Endothelial cell of umbilical vein (primary cell): ENCODE measurements around the gene CRACR2B. TPM values are rescaled to one million over a fixed set of nuclear protein-coding genes. Genes with fewer than 3 reads are reported as not detected.

Experiments used
- BruUV-seq: library from RNA; stranded (reverse); fragments of 400-500 nt; replicated peaks from 2 replicates; lab custom pipeline; 2021; lab: Mats Ljungman, UMichigan
- CTCF ChIA-PET: fragments of 300-600, 350-600 bp; sonication (Branson Sonifier 250); formaldehyde crosslinking; loops from one replicate; lab custom pipeline; 2021; ENCODE audit warnings: antibody characterized with exemption, inconsistent platforms; lab: Charles Lee
- POLR2A ChIA-PET: fragments of 300-600, 350-600 bp; sonication (Branson Sonifier 250); formaldehyde crosslinking; loops from one replicate; lab custom pipeline; 2021; ENCODE audit warnings: antibody characterized with exemption, inconsistent platforms; lab: Charles Lee
- DNase-seq: peaks from one replicate; pipeline ENCODE4 v3.0.0-alpha.2; 2011; ENCODE audit warnings: low read depth, low spot score
- FAIRE-seq: peaks from 2 replicates; lab custom pipeline; 2011; peaks lifted over from hg19 to GRCh38; lab: Jason Lieb, UNC
- H2AFZ ChIP-seq: 2 replicates; pipeline ENCODE4 v1.6.0; 2012; ENCODE audit warnings: low read depth, low read length, control low read depth, inconsistent platforms
- H3K27ac ChIP-seq: 2 replicates; pipeline ENCODE4 v1.5.1; 2011; ENCODE audit warnings: low read depth, mild to moderate bottlenecking, control low read depth, low read length, moderate library complexity; ENCODE audit not compliant: insufficient read depth
- H3K27me3 ChIP-seq, 2 experiments: 2 replicates each; pipeline versions ENCODE4 v1.6.0 to v1.6.1; 2011; ENCODE audit warnings: low read length in 2 of 2, mixed read lengths in 1 of 2; ENCODE audit not compliant: control insufficient read depth in 2 of 2, insufficient read depth in 2 of 2
- H3K36me3 ChIP-seq, 2 experiments: 2 replicates in 1 of 2; 3 replicates in 1 of 2; pipeline ENCODE4 v1.5.1; 2011; ENCODE audit warnings: low read length in 2 of 2, mild to moderate bottlenecking in 1 of 2, moderate library complexity in 1 of 2; ENCODE audit not compliant: control insufficient read depth in 2 of 2, insufficient read depth in 2 of 2; ENCODE audit errors: extremely low read depth in 1 of 2
- H3K4me1 ChIP-seq: 3 replicates; pipeline ENCODE4 v1.5.1; 2011; ENCODE audit warnings: mild to moderate bottlenecking, low read length; ENCODE audit not compliant: control insufficient read depth, insufficient read depth; ENCODE audit errors: extremely low read depth
- H3K4me2 ChIP-seq: 2 replicates; pipeline ENCODE4 v1.6.1; 2011; ENCODE audit warnings: low read length, control low read depth, mixed read lengths; ENCODE audit not compliant: insufficient read depth
- H3K4me3 ChIP-seq, 3 experiments: fragments of 200-600 bp in 1 of 3; sonication (generic), shearing (Covaris generic) in 1 of 3; replicated peaks in 1 of 3; 2 replicates each; pipeline ENCODE4 v1.5.1; 2011 to 2016; ENCODE audit warnings: control low read depth in 3 of 3, low read length in 3 of 3, mild to moderate bottlenecking in 2 of 3, inconsistent platforms in 1 of 3, low read depth in 1 of 3, moderate library complexity in 1 of 3; ENCODE audit not compliant: insufficient read depth in 1 of 3
- H3K79me2 ChIP-seq: 2 replicates; pipeline ENCODE4 v1.6.0; 2012; ENCODE audit warnings: low read length, inconsistent platforms; ENCODE audit not compliant: control insufficient read depth, insufficient read depth
- H3K9ac ChIP-seq: replicated peaks from 2 replicates; pipeline ENCODE3; 2011; ENCODE audit warnings: low read length, control low read depth; ENCODE audit not compliant: insufficient read depth; ENCODE audit errors: extremely low read depth
- H3K9me1 ChIP-seq: replicated peaks from 3 replicates; pipeline ENCODE4 v1.6.0; 2011; ENCODE audit warnings: mild to moderate bottlenecking, low read length; ENCODE audit not compliant: control insufficient read depth, insufficient read depth; ENCODE audit errors: extremely low read depth
- H3K9me3 ChIP-seq: replicated peaks from 2 replicates; pipeline ENCODE4 v1.5.1; 2012; ENCODE audit warnings: low read length, inconsistent platforms; ENCODE audit not compliant: control insufficient read depth, insufficient read depth
- H4K20me1 ChIP-seq: replicated peaks from 2 replicates; pipeline ENCODE3; 2011; ENCODE audit warnings: mild to moderate bottlenecking, low read length; ENCODE audit not compliant: control insufficient read depth, insufficient read depth; ENCODE audit errors: extremely low read depth
- EZH2 ChIP-seq: IDR thresholded peaks from 2 replicates; pipeline ENCODE4 v1.6.1; 2012; ENCODE audit warnings: borderline replicate concordance, low read depth, mild to moderate bottlenecking, moderate library complexity, low read length, inconsistent platforms; ENCODE audit not compliant: severe bottlenecking
- FOS ChIP-seq: IDR thresholded peaks from 2 replicates; pipeline ENCODE4 v1.6.1; 2011; ENCODE audit warnings: mild to moderate bottlenecking, low read length, moderate library complexity, borderline replicate concordance; ENCODE audit not compliant: insufficient read depth
- GATA2 ChIP-seq: IDR thresholded peaks from 2 replicates; pipeline ENCODE4 v1.7.0; 2011; ENCODE audit warnings: low read depth, mild to moderate bottlenecking, moderate library complexity, mixed read lengths, low read length; ENCODE audit not compliant: insufficient read length, insufficient read depth
- JUN ChIP-seq: IDR thresholded peaks from 2 replicates; pipeline ENCODE4 v1.6.1; 2011; ENCODE audit warnings: borderline replicate concordance, low read depth; ENCODE audit not compliant: insufficient read length, insufficient read depth
- POLR2A ChIP-seq: IDR thresholded peaks from 2 replicates; pipeline ENCODE4 v1.6.1; 2012; ENCODE audit warnings: low read depth, mild to moderate bottlenecking, control low read depth, low read length
- POLR2AphosphoS5 ChIP-seq: IDR thresholded peaks from 2 replicates; pipeline ENCODE4 v1.6.1; 2012; ENCODE audit warnings: low read depth, mild to moderate bottlenecking, control low read depth, low read length, moderate library complexity; ENCODE audit not compliant: insufficient read depth
- dilution Hi-C: fragments of 300-500 bp; cut with MboI; formaldehyde crosslinking; loops from one replicate; pipeline ENCODE4 v1.15.0; 2019; ENCODE audit warnings: low sequenced_read_pairs; ENCODE audit not compliant: extremely low pct_ligation_motif_present
- intact Hi-C: fragments of 100-400 bp; cut with micrococcal nuclease; formaldehyde crosslinking; loops from one replicate; pipeline ENCODE4 v1.10.0; 2022
- polyA plus RNA-seq, 4 experiments: library from polyadenylated mRNA; depleted of rRNA in 3 of 4; stranded (reverse) in 3 of 4; unstranded in 1 of 4; fragments of >200 nt; gene quantifications; 2 replicates each; pipeline versions ENCODE4 v1.2.1 to v1.2.3, GENCODE V29; 2011 to 2012; ENCODE audit warnings: missing spikeins in 1 of 4
- total RNA-seq: library from RNA; stranded (reverse); gene quantifications from 2 replicates; pipeline ENCODE4 v1.2.3, GENCODE V29; 2021
- TF ChIP-seq, protein P1 (sequence below): IDR thresholded peaks from 2 replicates; pipeline ENCODE4 v1.6.1; 2011; ENCODE audit not compliant: insufficient read depth, insufficient read length
- TF ChIP-seq, protein P2 (sequence below), 2 donors: IDR thresholded peaks; 1 replicate in 1 of 2; 2 replicates in 1 of 2; pipeline ENCODE4 v1.5.1; 2011; ENCODE audit warnings: low read length in 2 of 2, mild to moderate bottlenecking in 2 of 2, moderate library complexity in 2 of 2, control low read depth in 1 of 2, inconsistent platforms in 1 of 2, low read depth in 1 of 2; ENCODE audit not compliant: insufficient read depth in 1 of 2; ENCODE audit errors: extremely low read depth in 1 of 2

The CRACR2B gene
- total and polyA plus RNA-seq, 2 donors (not counting 3 experiments of a cell fraction or from before 2014, with no cell fraction given) = 8.4 to 9.3 TPM

DNA sequence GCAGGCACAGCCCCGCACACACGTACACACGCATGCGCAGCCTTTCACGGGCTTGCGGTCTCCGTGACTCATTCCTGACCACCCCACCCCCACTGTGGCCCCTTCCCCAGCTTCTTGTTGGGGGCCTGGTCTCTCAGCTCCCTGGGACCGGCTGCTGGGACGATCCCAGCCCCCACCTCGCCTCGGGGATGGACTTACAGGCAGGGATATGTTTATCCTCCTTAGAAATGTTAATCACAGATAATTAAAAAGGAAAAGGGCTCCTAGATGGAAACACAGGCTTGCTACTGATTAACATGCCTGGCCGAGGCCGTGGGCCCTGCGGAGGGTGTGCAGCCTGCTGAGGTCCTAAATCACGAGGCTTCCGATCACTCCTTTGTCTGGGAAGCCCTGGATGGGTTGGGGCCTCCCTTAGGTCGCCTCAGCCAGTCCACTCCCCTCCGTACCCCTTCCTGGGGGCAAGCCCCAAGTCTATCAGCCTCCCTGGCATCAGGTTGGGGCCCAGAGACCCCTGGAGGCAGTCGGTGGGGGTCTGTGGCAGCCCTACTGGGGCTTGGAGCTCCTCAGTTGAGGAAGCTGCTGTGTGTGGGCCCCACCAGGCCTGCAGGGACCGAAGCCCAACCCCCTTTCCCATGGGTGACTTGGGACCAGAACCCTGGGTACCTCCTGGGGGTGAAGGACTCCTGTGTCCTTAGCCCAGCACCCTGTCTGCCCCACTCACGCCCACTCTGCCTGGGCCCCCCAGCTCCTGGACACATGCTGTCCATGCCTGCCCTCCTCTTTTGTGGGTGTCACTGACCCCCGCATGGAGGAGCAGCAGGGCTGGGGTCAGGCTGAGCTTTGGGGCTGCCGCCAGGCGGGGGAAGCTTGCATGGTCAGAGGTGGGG, 35.5 kb downstream of the CRACR2B start:
- CTCF ChIA-PET = no interaction called here
- H3K4me1 ChIP-seq = no peaks in the 10 kb centered on the region
- intact Hi-C loops (no loop called here), dilution Hi-C loops (no loop called here)
- H3K27ac ChIP-seq = no peak overlapping the region
- FAIRE-seq (no peak), DNase-seq (no peak)
- no peaks in the 10 kb centered on the region for H3K9me1 ChIP-seq
- H2AFZ ChIP-seq = no peak overlapping the region
- H3K9ac ChIP-seq = no peak overlapping the region
- POLR2A ChIA-PET = no interaction called here
- no TSS peak for BruUV-seq
- no peaks in the 10 kb centered on the region for H3K79me2 ChIP-seq
- H3K4me3 ChIP-seq = no peak overlapping the region
- peaks cover 0 to 11% of the 10 kb centered on the region in 2 experiments for H3K36me3 ChIP-seq
- no peaks in the 10 kb centered on the region for H3K9me3 ChIP-seq
- TF ChIP-seq POLR2AphosphoS5 (no peak), GATA2 (no peak), EZH2 (no peak), POLR2A (no peak), FOS (no peak), JUN (no peak)
- TF ChIP-seq, protein P1, sequence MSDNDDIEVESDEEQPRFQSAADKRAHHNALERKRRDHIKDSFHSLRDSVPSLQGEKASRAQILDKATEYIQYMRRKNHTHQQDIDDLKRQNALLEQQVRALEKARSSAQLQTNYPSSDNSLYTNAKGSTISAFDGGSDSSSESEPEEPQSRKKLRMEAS = no peak
- TF ChIP-seq, protein P2, sequence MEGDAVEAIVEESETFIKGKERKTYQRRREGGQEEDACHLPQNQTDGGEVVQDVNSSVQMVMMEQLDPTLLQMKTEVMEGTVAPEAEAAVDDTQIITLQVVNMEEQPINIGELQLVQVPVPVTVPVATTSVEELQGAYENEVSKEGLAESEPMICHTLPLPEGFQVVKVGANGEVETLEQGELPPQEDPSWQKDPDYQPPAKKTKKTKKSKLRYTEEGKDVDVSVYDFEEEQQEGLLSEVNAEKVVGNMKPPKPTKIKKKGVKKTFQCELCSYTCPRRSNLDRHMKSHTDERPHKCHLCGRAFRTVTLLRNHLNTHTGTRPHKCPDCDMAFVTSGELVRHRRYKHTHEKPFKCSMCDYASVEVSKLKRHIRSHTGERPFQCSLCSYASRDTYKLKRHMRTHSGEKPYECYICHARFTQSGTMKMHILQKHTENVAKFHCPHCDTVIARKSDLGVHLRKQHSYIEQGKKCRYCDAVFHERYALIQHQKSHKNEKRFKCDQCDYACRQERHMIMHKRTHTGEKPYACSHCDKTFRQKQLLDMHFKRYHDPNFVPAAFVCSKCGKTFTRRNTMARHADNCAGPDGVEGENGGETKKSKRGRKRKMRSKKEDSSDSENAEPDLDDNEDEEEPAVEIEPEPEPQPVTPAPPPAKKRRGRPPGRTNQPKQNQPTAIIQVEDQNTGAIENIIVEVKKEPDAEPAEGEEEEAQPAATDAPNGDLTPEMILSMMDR (IDR thresholded peaks at IDR 0.05; ENCODE audit: extremely low read depth in 1 of 2, insufficient read depth in 1 of 2, low read depth in 1 of 2, low read length in 2 of 2) = no peak
- H4K20me1 ChIP-seq = no peaks in the 10 kb centered on the region
- no peak overlapping the region for H3K4me2 ChIP-seq
- H3K27me3 ChIP-seq = no peaks in the 10 kb centered on the region
